Testis (tissue), 2 donors: Measurements from ENCODE around the gene MTCL1.

ENCODE experiments used
- POLR2A ChIP-seq: fragments of 450-650 bp; IDR thresholded peaks from one replicate; pipeline ENCODE4 v1.6.1; 2017; ENCODE audit warnings: antibody characterized with exemption, mild to moderate bottlenecking, moderate library complexity
- TF ChIP-seq, protein P1 (sequence below), 3 experiments: fragments of 450-650 bp in 2 of 3; fragments of 200-600 bp in 1 of 3; sonication (generic) in 1 of 3; IDR thresholded peaks; one replicate each; pipeline ENCODE4 v1.5.1; 2016 to 2019; ENCODE audit warnings: antibody characterized with exemption in 3 of 3, mild to moderate bottlenecking in 2 of 3, moderate library complexity in 1 of 3

DNA sequence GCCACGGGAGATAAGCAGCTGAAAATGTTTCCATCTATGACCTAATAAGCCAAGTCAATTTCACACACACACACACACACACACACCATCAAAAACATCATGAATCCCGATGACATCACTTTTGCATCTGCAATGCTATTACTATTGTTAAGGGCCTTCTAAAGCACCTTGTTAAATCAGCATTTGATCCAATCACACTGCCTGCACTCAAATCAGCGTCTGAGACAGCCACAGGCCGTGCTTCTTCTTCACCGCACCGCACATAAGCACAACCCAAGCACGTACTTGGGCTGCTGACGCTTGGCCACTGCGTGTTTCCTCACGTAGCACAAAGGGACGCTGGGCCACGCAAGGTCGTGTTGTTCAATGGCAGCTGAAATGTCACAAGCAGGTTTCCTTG, 15.8 kb upstream of the MTCL1 start:
- TF ChIP-seq, protein P1, sequence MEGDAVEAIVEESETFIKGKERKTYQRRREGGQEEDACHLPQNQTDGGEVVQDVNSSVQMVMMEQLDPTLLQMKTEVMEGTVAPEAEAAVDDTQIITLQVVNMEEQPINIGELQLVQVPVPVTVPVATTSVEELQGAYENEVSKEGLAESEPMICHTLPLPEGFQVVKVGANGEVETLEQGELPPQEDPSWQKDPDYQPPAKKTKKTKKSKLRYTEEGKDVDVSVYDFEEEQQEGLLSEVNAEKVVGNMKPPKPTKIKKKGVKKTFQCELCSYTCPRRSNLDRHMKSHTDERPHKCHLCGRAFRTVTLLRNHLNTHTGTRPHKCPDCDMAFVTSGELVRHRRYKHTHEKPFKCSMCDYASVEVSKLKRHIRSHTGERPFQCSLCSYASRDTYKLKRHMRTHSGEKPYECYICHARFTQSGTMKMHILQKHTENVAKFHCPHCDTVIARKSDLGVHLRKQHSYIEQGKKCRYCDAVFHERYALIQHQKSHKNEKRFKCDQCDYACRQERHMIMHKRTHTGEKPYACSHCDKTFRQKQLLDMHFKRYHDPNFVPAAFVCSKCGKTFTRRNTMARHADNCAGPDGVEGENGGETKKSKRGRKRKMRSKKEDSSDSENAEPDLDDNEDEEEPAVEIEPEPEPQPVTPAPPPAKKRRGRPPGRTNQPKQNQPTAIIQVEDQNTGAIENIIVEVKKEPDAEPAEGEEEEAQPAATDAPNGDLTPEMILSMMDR (IDR thresholded peaks at IDR 0.05) = no peak
- no peak for TF ChIP-seq POLR2A
